HEK293 (cell line): ENCODE data around the gene SLC20A1.

Experiments used
- ZNF529 ChIP-seq: fragments of 450-650 bp; formaldehyde crosslinking; IDR thresholded peaks from 2 replicates; pipeline ENCODE4 v1.5.1; 2017; ENCODE audit warnings: missing genetic modification characterization, missing biosample characterization; ENCODE audit not compliant: insufficient replicate concordance
- ZNF549 ChIP-seq: fragments of 450-650 bp; IDR thresholded peaks from 2 replicates; pipeline ENCODE4 v1.5.1; 2018; ENCODE audit warnings: missing biosample characterization, missing genetic modification characterization, mild to moderate bottlenecking, inconsistent platforms, moderate library complexity
- TF ChIP-seq, protein P1 (sequence below): fragments of 450-650 bp; formaldehyde crosslinking; IDR thresholded peaks from 2 replicates; pipeline ENCODE4 v1.5.1; 2016; ENCODE audit warnings: missing biosample characterization, missing genetic modification characterization

DNA sequence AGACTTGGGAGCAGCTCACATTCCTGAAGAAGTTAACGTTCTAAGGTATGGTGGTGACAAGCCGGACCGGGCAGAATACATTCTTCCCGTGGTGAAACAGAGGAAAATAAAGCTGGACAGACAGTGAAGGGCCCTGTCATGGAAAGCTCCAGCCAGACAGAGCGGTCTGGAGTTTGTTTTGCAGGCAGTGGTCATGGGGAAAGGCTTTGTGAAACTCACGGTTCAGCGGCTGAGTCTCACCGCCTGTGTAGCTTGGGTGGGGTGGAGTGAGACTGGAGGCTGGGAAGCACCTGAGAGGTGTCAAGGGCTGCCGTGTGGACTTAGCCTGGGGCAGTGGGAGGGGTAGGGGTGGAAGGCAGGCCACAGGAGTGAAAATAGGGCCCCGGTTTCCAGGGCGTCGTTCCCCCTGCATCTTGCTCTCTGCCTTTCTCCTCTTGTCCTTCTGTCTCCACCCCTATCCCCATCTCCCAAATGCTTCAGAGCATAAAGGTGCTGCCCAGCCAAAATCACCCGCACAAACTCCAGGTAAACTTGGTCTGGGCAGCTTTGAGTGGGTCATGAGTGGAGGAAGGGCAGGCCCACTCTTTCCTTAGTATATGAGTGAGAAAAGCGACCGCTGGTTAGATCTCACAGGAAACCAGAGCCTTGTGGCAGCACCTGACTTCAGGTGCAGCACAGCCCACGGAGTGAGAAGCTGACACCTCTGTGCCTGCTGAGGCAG lies 11.4 kb upstream of the SLC20A1 start:
- TF ChIP-seq, protein P1, sequence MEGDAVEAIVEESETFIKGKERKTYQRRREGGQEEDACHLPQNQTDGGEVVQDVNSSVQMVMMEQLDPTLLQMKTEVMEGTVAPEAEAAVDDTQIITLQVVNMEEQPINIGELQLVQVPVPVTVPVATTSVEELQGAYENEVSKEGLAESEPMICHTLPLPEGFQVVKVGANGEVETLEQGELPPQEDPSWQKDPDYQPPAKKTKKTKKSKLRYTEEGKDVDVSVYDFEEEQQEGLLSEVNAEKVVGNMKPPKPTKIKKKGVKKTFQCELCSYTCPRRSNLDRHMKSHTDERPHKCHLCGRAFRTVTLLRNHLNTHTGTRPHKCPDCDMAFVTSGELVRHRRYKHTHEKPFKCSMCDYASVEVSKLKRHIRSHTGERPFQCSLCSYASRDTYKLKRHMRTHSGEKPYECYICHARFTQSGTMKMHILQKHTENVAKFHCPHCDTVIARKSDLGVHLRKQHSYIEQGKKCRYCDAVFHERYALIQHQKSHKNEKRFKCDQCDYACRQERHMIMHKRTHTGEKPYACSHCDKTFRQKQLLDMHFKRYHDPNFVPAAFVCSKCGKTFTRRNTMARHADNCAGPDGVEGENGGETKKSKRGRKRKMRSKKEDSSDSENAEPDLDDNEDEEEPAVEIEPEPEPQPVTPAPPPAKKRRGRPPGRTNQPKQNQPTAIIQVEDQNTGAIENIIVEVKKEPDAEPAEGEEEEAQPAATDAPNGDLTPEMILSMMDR, result no peak
- TF ChIP-seq ZNF529 (tag by site-specific recombination) (no peak), ZNF549 (tag by site-specific recombination) (no peak)
